HepG2 (cell line): ENCODE measurements around the gene IKZF5. TPM values are rescaled to one million over a fixed set of nuclear protein-coding genes. Genes with fewer than 3 reads are reported as not detected.

Experiments
- DR1 ChIP-seq: sonication (generic); formaldehyde crosslinking; IDR thresholded peaks from 2 replicates; pipeline ENCODE4 v1.8.0; 2021; ENCODE audit warnings: mild to moderate bottlenecking, missing genetic modification reagents, inconsistent platforms
- DZIP1 ChIP-seq: sonication (generic); formaldehyde crosslinking; IDR thresholded peaks from 2 replicates; pipeline ENCODE4 v1.5.0; 2020; ENCODE audit warnings: mild to moderate bottlenecking, missing genetic modification reagents
- GATA4 ChIP-seq: sonication (generic); IDR thresholded peaks from 2 replicates; pipeline ENCODE4 v1.6.1; 2016; ENCODE audit warnings: antibody characterized with exemption, low read depth, borderline replicate concordance
- GPN1 ChIP-seq: sonication (generic); formaldehyde crosslinking; IDR thresholded peaks from 2 replicates; pipeline ENCODE4 v1.5.1; 2020; ENCODE audit warnings: missing genetic modification reagents, borderline replicate concordance
- KDM5A ChIP-seq: fragments of 200-600 bp; sonication (generic); IDR thresholded peaks from 2 replicates; pipeline ENCODE4 v1.7.0; 2018; ENCODE audit warnings: antibody characterized with exemption, mild to moderate bottlenecking, low read length, borderline replicate concordance
- MAF1 ChIP-seq: sonication (generic); formaldehyde crosslinking; IDR thresholded peaks from 2 replicates; pipeline ENCODE4 v1.5.0; 2020; ENCODE audit warnings: missing genetic modification reagents, borderline replicate concordance
- MIER2 ChIP-seq: IDR thresholded peaks from 2 replicates; pipeline ENCODE4 v1.6.1; 2016; ENCODE audit warnings: missing biosample characterization, missing genetic modification reagents
- NFE2 ChIP-seq: sonication (generic); formaldehyde crosslinking; IDR thresholded peaks from 2 replicates; pipeline ENCODE4 v1.4.0; 2020; ENCODE audit warnings: missing genetic modification reagents
- PHF21A ChIP-seq: sonication (generic); formaldehyde crosslinking; IDR thresholded peaks from 2 replicates; pipeline ENCODE4 v1.5.0; 2020; ENCODE audit warnings: mild to moderate bottlenecking, missing genetic modification reagents
- PHF5A ChIP-seq: IDR thresholded peaks from one replicate; pipeline ENCODE4 v1.6.1; 2018; ENCODE audit warnings: low read depth, missing genetic modification reagents; ENCODE audit not compliant: unreplicated experiment
- RARG ChIP-seq: sonication (generic); formaldehyde crosslinking; IDR thresholded peaks from 2 replicates; pipeline ENCODE4 v1.4.0; 2020; ENCODE audit warnings: low read depth, mild to moderate bottlenecking, missing genetic modification reagents
- TCF7L2 ChIP-seq: IDR thresholded peaks from 2 replicates; pipeline ENCODE4 v1.6.1; 2011; ENCODE audit warnings: mild to moderate bottlenecking, low read depth, low read length, moderate library complexity
- YEATS2 ChIP-seq: sonication (generic); formaldehyde crosslinking; IDR thresholded peaks from 2 replicates; pipeline ENCODE4 v1.4.0; 2020; ENCODE audit warnings: missing genetic modification reagents, borderline replicate concordance
- ZBTB10 ChIP-seq: sonication (generic); formaldehyde crosslinking; IDR thresholded peaks from 2 replicates; pipeline ENCODE4 v1.4.0; 2020; ENCODE audit warnings: missing genetic modification reagents, borderline replicate concordance
- ZNF207 ChIP-seq: fragments of 450-650 bp; IDR thresholded peaks from 2 replicates; pipeline ENCODE4 v1.6.1; 2016; ENCODE audit warnings: antibody characterized with exemption, borderline replicate concordance
- ZNF224 ChIP-seq: sonication (generic); formaldehyde crosslinking; IDR thresholded peaks from 2 replicates; pipeline ENCODE4 v1.5.0; 2020; ENCODE audit warnings: mild to moderate bottlenecking, missing genetic modification reagents
- polyA plus RNA-seq, 8 experiments: library from polyadenylated mRNA; depleted of rRNA in 3 of 8; stranded (reverse) in 7 of 8; unstranded in 1 of 8; fragments of >200 nt; fragmentation: Illumina TruSeq in 4 of 8; extraction: Trizol in 4 of 8; gene quantifications; 2 replicates each; pipeline versions ENCODE4 v1.2.1 to v1.2.3, GENCODE V29; 2011 to 2016; ENCODE audit warnings: low read depth in 4 of 8, missing spikeins in 1 of 8, mixed read lengths in 1 of 8; ENCODE audit not compliant: insufficient read depth in 1 of 8
- total RNA-seq, 5 experiments: library from RNA; depleted of rRNA; stranded (reverse); fragments of >200 nt; fragmentation: Illumina TruSeq; extraction: Trizol; gene quantifications; 2 replicates each; pipeline ENCODE4 v1.2.3, GENCODE V29; 2016; ENCODE audit warnings: low read depth in 1 of 5
- TF ChIP-seq, protein P1 (sequence below): sonication (generic); formaldehyde crosslinking; IDR thresholded peaks from 2 replicates; pipeline ENCODE4 v1.4.0; 2020; ENCODE audit warnings: missing genetic modification reagents
- TF ChIP-seq, protein P2 (sequence below): sonication (generic); formaldehyde crosslinking; IDR thresholded peaks from 2 replicates; pipeline ENCODE4 v1.8.1; 2023; ENCODE audit warnings: mild to moderate bottlenecking, moderate library complexity, missing genetic modification reagents

IKZF5 gene
- total and polyA plus RNA-seq, 2 of the 13 experiments (the other 11 are each of a cell fraction or from before 2014, with no cell fraction given) = 3.7 to 12.0 TPM

DNA sequence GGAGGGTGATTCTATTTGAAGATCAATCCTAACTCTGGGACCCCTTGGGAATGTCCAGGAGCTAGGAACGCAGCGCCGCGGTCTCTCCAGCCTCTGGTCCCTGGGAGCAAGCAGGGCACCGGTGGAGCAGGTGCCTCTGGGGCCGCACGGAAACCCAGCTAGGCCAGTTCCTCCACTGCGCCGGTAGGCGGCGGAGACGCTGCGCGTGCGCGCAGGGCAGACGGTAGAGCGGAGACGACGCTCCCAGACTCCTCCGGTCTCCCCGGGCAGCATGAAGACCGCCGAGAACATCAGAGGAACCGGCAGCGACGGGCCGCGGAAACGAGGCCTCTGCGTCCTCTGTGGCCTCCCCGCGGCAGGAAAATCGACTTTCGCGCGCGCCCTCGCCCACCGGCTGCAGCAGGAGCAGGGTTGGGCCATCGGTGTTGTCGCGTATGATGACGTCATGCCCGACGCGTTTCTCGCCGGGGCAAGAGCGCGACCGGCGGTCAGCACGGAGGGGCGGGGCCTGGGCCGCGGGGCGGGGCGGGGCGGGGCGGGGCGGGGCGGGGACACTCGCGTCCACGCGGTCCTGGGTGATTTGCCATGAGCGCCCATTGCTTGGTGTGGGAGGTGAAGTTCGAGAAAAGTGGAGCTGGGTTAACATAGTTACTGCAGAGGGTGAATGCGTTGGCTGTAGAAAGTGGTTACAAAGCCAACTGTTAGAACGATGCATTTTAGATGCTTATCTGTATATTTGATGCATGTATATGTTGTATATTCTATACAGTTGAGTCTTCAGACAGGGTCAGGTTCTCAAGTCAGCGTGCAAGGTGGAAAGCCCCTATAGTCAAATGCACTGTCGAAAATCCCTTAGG lies 28.2 kb downstream of the IKZF5 start, which contains the start of gene PSTK (continued):
- TF ChIP-seq GATA4 (peak; percentile 63; the same call in 1 of the 2 replicates), TCF7L2 (no peak), PHF21A (CRISPR knock-in tag) (peak; percentile 66; the same call in 1 of the 2 replicates), PHF5A (CRISPR knock-in tag) (no peak), YEATS2 (CRISPR knock-in tag) (peak; percentile 67; the same call in 1 of the 2 replicates), ZBTB10 (CRISPR knock-in tag) (0 out of 2 replicates have a peak, but pooled peaks have one; percentile 63), DR1 (0 out of 2 replicates have a peak, but pooled peaks have one; percentile 48), KDM5A (peak; percentile 75; the same call in 1 of the 2 replicates), ZNF207 (no peak), ZNF224 (CRISPR knock-in tag) (peak; percentile 66; the same call in 1 of the 2 replicates), RARG (no peak), MAF1 (peak; percentile 77; the same call in 1 of the 2 replicates), DZIP1 (CRISPR knock-in tag) (peak; percentile 42; the same call in 1 of the 2 replicates), NFE2 (CRISPR knock-in tag) (no peak), MIER2 (CRISPR knock-in tag) (no peak), GPN1 (CRISPR knock-in tag) (no peak)
- TF ChIP-seq, protein P1, sequence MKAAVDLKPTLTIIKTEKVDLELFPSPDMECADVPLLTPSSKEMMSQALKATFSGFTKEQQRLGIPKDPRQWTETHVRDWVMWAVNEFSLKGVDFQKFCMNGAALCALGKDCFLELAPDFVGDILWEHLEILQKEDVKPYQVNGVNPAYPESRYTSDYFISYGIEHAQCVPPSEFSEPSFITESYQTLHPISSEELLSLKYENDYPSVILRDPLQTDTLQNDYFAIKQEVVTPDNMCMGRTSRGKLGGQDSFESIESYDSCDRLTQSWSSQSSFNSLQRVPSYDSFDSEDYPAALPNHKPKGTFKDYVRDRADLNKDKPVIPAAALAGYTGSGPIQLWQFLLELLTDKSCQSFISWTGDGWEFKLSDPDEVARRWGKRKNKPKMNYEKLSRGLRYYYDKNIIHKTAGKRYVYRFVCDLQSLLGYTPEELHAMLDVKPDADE (CRISPR knock-in tag) = no peak
- TF ChIP-seq, protein P2, sequence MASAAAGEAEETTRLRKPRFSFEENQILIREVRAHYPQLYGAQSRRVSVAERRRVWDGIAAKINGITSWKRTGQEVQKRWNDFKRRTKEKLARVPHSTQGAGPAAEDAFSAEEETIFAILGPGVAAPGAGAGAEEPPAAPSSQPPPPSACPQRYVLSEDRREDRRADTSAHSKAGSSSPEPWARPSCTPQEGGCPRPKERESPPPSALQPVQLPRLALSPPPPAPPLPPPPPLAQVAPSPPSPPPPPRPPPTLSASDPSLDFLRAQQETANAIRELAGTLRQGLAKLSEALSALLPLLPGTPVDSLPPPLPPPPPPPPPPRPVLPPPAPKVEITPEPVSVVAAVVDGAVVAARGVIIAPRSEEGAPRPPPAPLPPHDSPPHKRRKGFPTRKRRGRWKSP (CRISPR knock-in tag) = no peak; the same call in 1 of the 2 replicates
